OCI-LY7 (cell line): Measurements from ENCODE around the gene GGNBP2. TPM values are rescaled to one million over a fixed set of nuclear protein-coding genes. Genes with fewer than 3 reads are reported as not detected.

Experiments used
- BruUV-seq: library from RNA; stranded (reverse); fragments of 400-500 nt; replicated peaks from 2 replicates; lab custom pipeline; 2021; lab: Mats Ljungman, UMichigan
- CTCF ChIA-PET: fragments of 300-600 bp; sonication (Branson Sonifier 250); formaldehyde crosslinking; loops from one replicate; lab custom pipeline; 2022; ENCODE audit warnings: antibody characterized with exemption; ENCODE audit not compliant: unreplicated experiment; lab: Charles Lee
- POLR2A ChIA-PET: fragments of 300-600 bp; sonication (Branson Sonifier 250); formaldehyde crosslinking; loops from one replicate; lab custom pipeline; 2022; ENCODE audit warnings: antibody characterized with exemption; lab: Charles Lee
- DNase-seq: peaks from one replicate; pipeline ENCODE4 v3.0.0-alpha.2; 2015; ENCODE audit warnings: low spot score
- H2AFZ ChIP-seq: fragments of 200-600 bp; sonication (generic), shearing (Covaris generic); 2 replicates; pipeline ENCODE4 v1.6.1; 2014; ENCODE audit warnings: mild to moderate bottlenecking, antibody characterized with exemption, low read length, moderate library complexity
- H3K27ac ChIP-seq: fragments of 200-600 bp; sonication (generic); 2 replicates; pipeline ENCODE4 v1.5.1; 2014; ENCODE audit warnings: mixed run types, low read depth, mild to moderate bottlenecking, moderate library complexity, low read length, inconsistent platforms; ENCODE audit not compliant: poor library complexity, severe bottlenecking
- H3K36me3 ChIP-seq: fragments of 200-600 bp; sonication (generic); 2 replicates; pipeline ENCODE4 v1.6.1; 2014; ENCODE audit warnings: mild to moderate bottlenecking, antibody characterized with exemption, low read length, moderate library complexity, mixed read lengths; ENCODE audit not compliant: insufficient read depth
- H3K4me1 ChIP-seq: fragments of 200-600 bp; sonication (generic); 2 replicates; pipeline ENCODE4 v1.5.1; 2014; ENCODE audit warnings: mild to moderate bottlenecking, low read length; ENCODE audit not compliant: insufficient read depth, poor library complexity, severe bottlenecking
- H3K4me2 ChIP-seq: fragments of 200-600 bp; sonication (generic); 2 replicates; pipeline ENCODE4 v1.6.1; 2014; ENCODE audit warnings: mild to moderate bottlenecking, low read length
- H3K4me3 ChIP-seq: fragments of 200-600 bp; sonication (generic); 2 replicates; pipeline ENCODE4 v1.5.1; 2014; ENCODE audit warnings: mild to moderate bottlenecking, low read depth, low read length; ENCODE audit not compliant: poor library complexity, severe bottlenecking
- H3K79me2 ChIP-seq: fragments of 200-600 bp; sonication (generic); 2 replicates; pipeline ENCODE4 v1.6.1; 2016; ENCODE audit warnings: low read depth, mild to moderate bottlenecking, low read length, moderate library complexity, mixed read lengths; ENCODE audit not compliant: insufficient read depth
- H3K9me2 ChIP-seq: fragments of 200-600 bp; sonication (generic); 2 replicates; pipeline ENCODE4 v1.6.1; 2016; ENCODE audit warnings: mild to moderate bottlenecking, low read length, mixed read lengths; ENCODE audit not compliant: insufficient read depth
- H3K9me3 ChIP-seq: fragments of 200-600 bp; sonication (generic); 2 replicates; pipeline ENCODE4 v1.6.1; 2014; ENCODE audit warnings: mild to moderate bottlenecking, mixed run types, low read length, mixed read lengths
- H4K20me1 ChIP-seq: fragments of 200-600 bp; sonication (generic); 2 replicates; pipeline ENCODE4 v1.6.1; 2014; ENCODE audit warnings: mild to moderate bottlenecking, antibody characterized with exemption, low read length, moderate library complexity, mixed read lengths; ENCODE audit not compliant: insufficient read depth
- EZH2phosphoT487 ChIP-seq: fragments of 200-600 bp; sonication (generic); IDR thresholded peaks from 2 replicates; pipeline ENCODE4 v1.6.1; 2018; ENCODE audit warnings: low read depth, borderline replicate concordance, mild to moderate bottlenecking, mixed run types, antibody characterized with exemption, low read length, moderate library complexity, mixed read lengths
- intact Hi-C: fragments of 100-400 bp; cut with micrococcal nuclease; formaldehyde crosslinking; loops from one replicate; pipeline ENCODE4 v1.10.0; 2022; ENCODE audit not compliant: unreplicated experiment
- total RNA-seq, 2 experiments: library from RNA; depleted of rRNA in 1 of 2; stranded (reverse); fragments of >200 nt in 1 of 2; shearing (Covaris generic) in 1 of 2; gene quantifications; 2 replicates each; pipeline ENCODE4 v1.2.3, GENCODE V29; 2014 to 2022
- TF ChIP-seq, protein P1 (sequence below): fragments of 200-600 bp; sonication (generic); conservative IDR thresholded peaks from 2 replicates; pipeline ENCODE4 v1.5.1; 2014; ENCODE audit warnings: mild to moderate bottlenecking, antibody characterized with exemption, low read length, moderate library complexity, mixed read lengths

Gene GGNBP2
- total RNA-seq, 2 experiments from 2014 or later: 66.5 to 115 TPM

DNA sequence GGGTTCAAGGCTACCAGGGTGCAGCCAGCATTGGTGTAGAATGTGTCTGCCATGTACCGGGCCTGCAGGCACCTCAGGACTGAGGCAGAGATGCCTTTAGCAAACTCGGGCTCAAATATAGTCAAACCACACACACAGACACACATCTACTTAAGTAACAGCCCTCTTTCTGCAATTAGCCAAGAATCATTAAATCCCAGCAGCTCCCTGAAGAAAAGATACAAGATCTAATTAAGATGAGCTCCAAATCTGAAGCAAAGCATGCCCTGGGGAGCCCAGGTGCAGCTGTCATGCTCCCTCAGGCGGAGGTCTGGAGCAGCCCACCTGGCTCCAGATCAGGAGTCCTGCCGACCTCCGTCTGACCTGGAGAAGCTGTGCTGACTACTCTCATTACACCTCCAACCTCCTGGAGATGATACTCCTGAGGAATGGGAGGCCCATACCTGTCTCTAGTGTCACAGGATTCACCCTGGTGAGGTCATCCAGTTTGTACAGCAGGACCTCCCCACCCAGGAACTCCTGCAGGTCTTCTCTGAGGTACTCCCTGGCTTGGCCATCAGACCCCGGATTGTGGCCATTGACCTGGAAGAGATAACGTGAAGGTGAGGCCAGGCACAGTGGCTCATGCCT lies 17.0 kb upstream of the GGNBP2 start:
- ChIA-PET POLR2A (no interaction called here), CTCF (no interaction called here)
- Histone ChIP-seq H3K4me1 (peaks cover 21% of the 10 kb centered on the region), H3K9me3 (no peaks in the 10 kb centered on the region), H3K4me3 (no peak overlapping the region), H3K4me2 (no peak overlapping the region), H3K36me3 (peaks cover 92% of the 10 kb centered on the region), H2AFZ (no peak overlapping the region), H3K9me2 (no peaks in the 10 kb centered on the region), H4K20me1 (no peaks in the 10 kb centered on the region; the same call in 1 of the 2 replicates), H3K79me2 (peaks cover 8% of the 10 kb centered on the region; the same call in 1 of the 2 replicates), H3K27ac (no peak overlapping the region)
- BruUV-seq: no TSS peak
- DNase-seq: no peak
- intact Hi-C loops: no loop called here
- no peak for TF ChIP-seq EZH2phosphoT487
- TF ChIP-seq, protein P1, sequence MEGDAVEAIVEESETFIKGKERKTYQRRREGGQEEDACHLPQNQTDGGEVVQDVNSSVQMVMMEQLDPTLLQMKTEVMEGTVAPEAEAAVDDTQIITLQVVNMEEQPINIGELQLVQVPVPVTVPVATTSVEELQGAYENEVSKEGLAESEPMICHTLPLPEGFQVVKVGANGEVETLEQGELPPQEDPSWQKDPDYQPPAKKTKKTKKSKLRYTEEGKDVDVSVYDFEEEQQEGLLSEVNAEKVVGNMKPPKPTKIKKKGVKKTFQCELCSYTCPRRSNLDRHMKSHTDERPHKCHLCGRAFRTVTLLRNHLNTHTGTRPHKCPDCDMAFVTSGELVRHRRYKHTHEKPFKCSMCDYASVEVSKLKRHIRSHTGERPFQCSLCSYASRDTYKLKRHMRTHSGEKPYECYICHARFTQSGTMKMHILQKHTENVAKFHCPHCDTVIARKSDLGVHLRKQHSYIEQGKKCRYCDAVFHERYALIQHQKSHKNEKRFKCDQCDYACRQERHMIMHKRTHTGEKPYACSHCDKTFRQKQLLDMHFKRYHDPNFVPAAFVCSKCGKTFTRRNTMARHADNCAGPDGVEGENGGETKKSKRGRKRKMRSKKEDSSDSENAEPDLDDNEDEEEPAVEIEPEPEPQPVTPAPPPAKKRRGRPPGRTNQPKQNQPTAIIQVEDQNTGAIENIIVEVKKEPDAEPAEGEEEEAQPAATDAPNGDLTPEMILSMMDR: no peak

DNA sequence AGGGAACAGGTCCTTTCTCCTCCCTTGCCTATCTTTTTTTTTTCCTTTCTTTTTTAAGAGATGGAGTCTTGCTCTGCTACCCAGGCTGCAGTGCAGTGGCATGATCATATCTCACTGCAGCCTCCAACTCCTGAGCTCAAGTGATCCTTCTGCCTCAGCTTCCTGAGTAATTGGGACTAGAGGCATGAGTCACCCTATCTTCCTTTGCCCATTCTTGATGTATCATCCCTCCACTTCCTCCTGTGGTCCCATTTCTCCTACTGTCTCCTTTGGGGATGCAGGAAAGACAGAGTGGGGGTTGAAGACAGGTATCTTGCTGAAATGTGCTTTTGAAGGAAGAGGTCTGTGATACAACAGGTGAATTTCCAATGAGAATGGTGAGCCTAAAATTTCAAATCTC lies 15.6 kb upstream of the GGNBP2 start:
- no TSS peak for BruUV-seq
- peaks cover 89% of the 10 kb centered on the region for H3K36me3 ChIP-seq
- H3K4me3 ChIP-seq: no peak overlapping the region
- no peak overlapping the region for H3K27ac ChIP-seq
- no peak for TF ChIP-seq EZH2phosphoT487
- TF ChIP-seq, protein P1: no peak
- H3K9me2 ChIP-seq: no peaks in the 10 kb centered on the region
- peaks cover 21% of the 10 kb centered on the region; the same call in 1 of the 2 replicates for H3K79me2 ChIP-seq
- no peak overlapping the region for H3K4me2 ChIP-seq
- intact Hi-C loops: no loop called here
- no peaks in the 10 kb centered on the region for H3K9me3 ChIP-seq
- DNase-seq: no peak
- peaks cover 31% of the 10 kb centered on the region for H3K4me1 ChIP-seq
- POLR2A ChIA-PET: no interaction called here
- CTCF ChIA-PET: no interaction called here
- H2AFZ ChIP-seq: no peak overlapping the region
- H4K20me1 ChIP-seq: no peaks in the 10 kb centered on the region; the same call in 1 of the 2 replicates

DNA sequence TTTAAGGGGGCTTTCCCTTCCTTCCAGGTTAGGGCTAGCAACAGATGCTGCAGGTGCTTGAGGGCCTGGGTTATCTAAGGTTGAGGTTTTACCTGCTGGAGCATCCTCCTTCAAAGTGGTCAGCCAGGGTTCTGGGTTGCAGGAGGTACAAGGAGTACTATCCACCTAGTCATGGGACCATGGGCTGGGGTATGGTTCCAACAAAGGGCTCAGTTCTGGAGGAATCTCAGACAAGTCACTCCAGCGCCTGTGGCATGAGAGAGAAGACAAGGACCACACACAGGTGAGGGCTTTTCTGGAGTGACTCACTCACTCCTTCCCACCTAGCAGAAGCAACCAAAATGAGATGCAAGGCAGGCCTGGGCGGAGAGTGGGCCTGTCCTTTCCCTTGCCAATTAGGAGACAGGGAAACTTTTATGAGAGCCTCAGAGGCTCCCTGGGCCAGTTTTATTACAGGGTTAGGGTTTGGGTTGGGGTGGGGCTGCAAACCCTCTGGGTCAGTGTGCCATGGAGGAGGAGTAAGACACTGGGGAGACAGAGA lies 12.2 kb upstream of the GGNBP2 start:
- TF ChIP-seq, protein P1: no peak
- no peak for TF ChIP-seq EZH2phosphoT487
- H3K79me2 ChIP-seq: peaks cover 42% of the 10 kb centered on the region
- no peak overlapping the region for H2AFZ ChIP-seq
- no peak overlapping the region for H3K27ac ChIP-seq
- H3K4me2 ChIP-seq: peak overlapping the region; percentile 75; the same call in 1 of the 2 replicates
- no peaks in the 10 kb centered on the region for H3K9me2 ChIP-seq
- H3K36me3 ChIP-seq: peaks cover 76% of the 10 kb centered on the region
- no peak for DNase-seq
- H3K4me3 ChIP-seq: no peak overlapping the region
- H3K4me1 ChIP-seq: peaks cover 32% of the 10 kb centered on the region
- intact Hi-C loops: loop anchor here (5.0 kb wide), 1 partner anchor 45 kb away; the partner anchor contains the start of gene ZNHIT3
- no TSS peak for BruUV-seq
- H4K20me1 ChIP-seq: no peaks in the 10 kb centered on the region
- POLR2A ChIA-PET: no interaction called here
- CTCF ChIA-PET: no interaction called here
- no peaks in the 10 kb centered on the region for H3K9me3 ChIP-seq
